GM12865 (cell line): Measurements from ENCODE around the gene BCO1.
"Not testable (repeated sequence)": the region's sequence is repeated elsewhere in the genome, so short reads cannot be mapped to it uniquely, and the experiment has no call there.

Experiments used
- DNase-seq: peaks from one replicate; pipeline ENCODE4 v3.0.0; 2010; ENCODE audit warnings: low read depth
- H3K4me3 ChIP-seq: 2 replicates; pipeline ENCODE4 v1.5.1; 2011; ENCODE audit warnings: mild to moderate bottlenecking, low read depth, low read length, control low read depth
- TF ChIP-seq, protein P1 (sequence below): IDR thresholded peaks from 2 replicates; pipeline ENCODE4 v1.5.1; 2011; ENCODE audit warnings: low read length, control low read depth, low read depth, inconsistent platforms; ENCODE audit not compliant: insufficient read depth; ENCODE audit errors: missing control alignments

Gene BCO1

DNA sequence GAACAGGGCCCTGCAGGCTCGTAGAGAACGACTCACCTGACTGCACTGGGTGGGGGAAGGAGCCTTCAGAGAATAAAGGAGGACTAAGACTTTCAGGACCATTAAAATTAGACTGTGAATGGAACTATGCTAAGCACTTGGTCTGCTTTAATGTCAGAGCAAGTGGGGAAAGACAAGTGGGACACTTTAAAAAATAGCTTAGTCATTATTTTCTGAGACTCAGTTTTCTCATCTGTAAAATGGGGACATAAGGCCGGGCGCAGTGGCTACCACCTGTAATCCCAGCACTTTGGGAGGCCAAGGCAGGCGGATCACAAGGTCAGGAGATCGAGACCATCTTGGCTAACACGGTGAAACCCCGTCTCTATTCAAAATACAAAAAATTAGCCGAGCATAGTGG lies 19.3 kb upstream of the BCO1 start:
- TF ChIP-seq, protein P1, sequence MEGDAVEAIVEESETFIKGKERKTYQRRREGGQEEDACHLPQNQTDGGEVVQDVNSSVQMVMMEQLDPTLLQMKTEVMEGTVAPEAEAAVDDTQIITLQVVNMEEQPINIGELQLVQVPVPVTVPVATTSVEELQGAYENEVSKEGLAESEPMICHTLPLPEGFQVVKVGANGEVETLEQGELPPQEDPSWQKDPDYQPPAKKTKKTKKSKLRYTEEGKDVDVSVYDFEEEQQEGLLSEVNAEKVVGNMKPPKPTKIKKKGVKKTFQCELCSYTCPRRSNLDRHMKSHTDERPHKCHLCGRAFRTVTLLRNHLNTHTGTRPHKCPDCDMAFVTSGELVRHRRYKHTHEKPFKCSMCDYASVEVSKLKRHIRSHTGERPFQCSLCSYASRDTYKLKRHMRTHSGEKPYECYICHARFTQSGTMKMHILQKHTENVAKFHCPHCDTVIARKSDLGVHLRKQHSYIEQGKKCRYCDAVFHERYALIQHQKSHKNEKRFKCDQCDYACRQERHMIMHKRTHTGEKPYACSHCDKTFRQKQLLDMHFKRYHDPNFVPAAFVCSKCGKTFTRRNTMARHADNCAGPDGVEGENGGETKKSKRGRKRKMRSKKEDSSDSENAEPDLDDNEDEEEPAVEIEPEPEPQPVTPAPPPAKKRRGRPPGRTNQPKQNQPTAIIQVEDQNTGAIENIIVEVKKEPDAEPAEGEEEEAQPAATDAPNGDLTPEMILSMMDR = no peak
- no peak overlapping the region for H3K4me3 ChIP-seq
- DNase-seq = no peak

DNA sequence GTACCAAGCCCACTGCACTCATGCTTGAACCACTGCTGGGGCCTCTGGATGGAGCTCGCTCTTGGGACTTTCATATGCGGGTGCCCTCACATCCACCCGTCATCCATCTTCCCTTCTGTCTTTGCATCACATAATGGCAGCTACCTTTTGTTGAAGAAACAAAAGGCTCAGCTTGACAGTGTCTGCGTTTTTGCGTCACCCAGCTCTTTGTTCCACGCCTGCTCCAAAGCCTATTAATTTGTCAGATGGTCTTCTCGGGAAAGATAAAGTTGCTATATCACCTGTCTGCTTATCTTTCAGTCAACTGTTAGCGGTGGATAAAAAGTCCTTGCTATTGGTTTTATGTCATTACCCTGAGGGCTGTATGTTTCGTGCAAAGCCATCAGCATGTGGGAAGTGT lies 18.1 kb upstream of the BCO1 start:
- TF ChIP-seq, protein P1 = no peak
- no peak overlapping the region for H3K4me3 ChIP-seq
- no peak for DNase-seq

DNA sequence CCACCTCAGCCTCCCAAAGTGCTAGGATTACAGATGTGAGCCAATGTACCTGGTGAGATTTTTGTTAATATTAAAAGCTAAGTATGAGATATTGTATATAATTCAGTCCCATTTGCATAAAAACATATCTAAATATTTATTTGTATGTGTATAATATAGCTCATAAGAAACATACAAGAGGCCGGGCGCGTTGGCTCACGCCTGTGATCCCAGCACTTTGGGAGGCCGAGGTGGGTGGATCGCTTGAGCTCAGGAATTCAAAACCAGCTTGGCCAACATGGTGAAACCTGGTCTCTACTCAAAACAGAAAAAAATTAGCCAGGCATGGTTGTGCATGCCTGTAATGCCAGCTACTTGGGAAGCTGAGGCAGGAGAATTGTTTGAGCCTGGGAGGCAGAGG lies 16.8 kb upstream of the BCO1 start:
- TF ChIP-seq, protein P1 = no peak
- no peak overlapping the region for H3K4me3 ChIP-seq
- no peak for DNase-seq

DNA sequence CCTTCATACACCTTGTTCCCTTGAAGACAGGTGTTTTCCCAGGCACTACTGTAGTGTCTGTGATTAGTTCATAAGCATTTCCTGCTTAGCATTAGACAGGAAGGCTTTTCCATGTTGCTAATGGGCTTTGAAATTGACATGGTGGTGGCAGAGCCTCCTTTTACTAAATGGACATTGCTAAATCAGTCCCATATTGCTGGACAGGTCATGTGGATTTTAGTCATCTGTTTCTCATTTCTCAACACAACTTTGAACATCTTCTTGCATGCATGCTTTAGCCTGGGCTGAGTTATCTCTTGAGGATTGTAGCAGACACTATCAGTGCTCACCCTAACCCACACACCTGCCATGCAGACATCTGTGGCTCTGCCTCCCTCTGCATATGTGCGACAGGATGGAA lies 13.7 kb upstream of the BCO1 start:
- H3K4me3 ChIP-seq = no peak overlapping the region
- TF ChIP-seq, protein P1 = no peak
- DNase-seq = no peak

DNA sequence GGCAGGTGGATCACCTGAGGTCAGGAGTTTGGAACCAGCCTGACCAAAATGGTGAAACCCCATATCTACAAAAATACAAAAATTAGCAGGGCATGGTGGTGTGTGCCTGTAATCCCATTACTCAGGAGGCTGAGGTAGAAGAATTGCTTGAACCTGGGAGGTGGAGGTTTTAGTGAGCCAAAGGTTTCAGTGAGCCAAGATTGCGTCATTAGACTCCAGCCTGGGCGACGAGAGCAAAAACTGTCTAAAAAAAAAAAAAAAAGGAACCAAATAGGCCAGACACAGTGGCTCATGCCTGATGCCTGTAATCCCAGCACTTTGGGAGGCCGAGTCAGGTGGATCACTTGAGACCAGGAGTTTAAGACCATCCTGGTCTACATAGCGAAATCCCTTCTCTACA lies 12.8 kb upstream of the BCO1 start:
- not testable (repeated sequence) for DNase-seq, H3K4me3 ChIP-seq

DNA sequence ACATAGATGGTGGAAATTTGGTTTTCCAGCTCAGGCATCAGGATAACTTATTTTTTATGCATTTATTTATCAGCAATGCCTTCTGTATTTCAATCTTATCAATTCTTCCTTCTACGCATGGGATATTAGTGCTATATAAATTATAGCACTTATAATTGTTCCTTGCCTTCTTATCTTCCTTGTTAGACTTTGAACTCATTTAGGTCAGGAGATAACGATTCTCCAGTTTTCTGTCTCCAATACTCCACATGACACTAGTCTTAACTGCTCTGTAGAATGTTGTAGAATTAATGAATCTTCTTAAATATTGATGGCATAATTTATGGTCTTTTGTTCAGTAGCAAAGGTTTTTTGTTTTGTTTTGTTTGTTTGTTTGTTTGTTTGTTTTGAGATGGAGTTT lies 10.7 kb upstream of the BCO1 start:
- no peak for DNase-seq
- no peak overlapping the region for H3K4me3 ChIP-seq
- TF ChIP-seq, protein P1 = no peak

DNA sequence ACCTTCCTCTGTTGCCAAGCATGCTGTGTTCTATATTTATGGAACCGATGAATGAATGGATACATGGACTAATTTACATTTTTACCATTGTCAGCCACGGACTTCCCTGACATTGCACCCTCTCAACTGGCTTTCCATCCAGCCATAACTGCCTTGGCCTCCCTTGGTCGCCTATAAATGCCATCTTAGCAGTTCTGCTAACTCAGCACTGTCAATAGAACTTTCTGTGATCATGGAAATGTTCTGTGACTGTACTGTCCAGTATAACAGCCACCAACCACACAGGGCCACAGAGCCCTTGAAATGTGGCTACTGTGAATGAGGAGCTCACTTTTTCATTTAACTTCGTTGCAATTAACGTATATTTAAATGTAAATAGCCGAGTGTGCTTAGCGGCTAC lies 8.7 kb upstream of the BCO1 start:
- H3K4me3 ChIP-seq = no peak overlapping the region
- TF ChIP-seq, protein P1 = no peak
- DNase-seq = no peak

DNA sequence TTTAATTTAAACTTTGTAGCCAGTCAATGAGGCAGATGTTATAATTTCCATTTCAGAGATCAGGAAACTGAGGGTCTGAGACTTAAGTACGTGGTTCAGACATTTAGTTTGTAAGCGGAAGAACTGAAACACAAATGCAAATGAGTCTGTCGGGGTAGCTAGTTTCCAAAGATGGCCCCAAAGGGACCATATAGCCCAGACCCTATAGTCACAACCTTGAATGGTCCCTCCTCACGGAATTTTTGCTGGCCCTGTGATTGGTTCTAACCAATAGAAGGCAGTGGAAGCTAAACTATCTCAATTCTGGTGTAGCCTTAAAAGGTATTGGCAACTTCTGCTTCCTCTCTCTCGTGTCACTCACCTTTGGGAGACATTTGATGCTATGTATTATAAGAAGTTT lies 7.5 kb upstream of the BCO1 start:
- DNase-seq = no peak
- TF ChIP-seq, protein P1 = no peak

More for the DNA sequence above, 7.5 kb upstream of the BCO1 start:
- H3K4me3 ChIP-seq = no peak overlapping the region
